Measurements from ENCODE around the gene NDUFAF8.
"Not testable (repeated sequence)": the region's sequence is repeated elsewhere in the genome, so short reads cannot be mapped to it uniquely, and the experiment has no call there.

Gene NDUFAF8

DNA sequence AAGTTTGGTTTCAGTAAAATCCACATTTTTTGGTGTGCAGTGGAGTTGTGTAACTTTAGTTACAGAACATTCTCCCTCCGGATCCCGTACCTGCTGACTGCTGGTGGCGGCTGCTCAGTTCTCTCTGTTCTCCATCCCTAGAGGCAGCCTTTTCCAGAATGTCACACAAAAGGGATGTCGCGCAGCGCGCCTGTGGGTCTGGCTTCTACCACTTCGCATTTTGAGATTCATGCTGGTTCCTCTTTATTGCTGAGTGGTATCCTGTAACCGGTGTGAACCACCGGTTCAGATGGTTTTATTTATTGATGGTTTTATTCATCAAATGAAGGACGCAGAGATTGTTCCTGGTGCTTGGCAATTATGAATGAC lies 15.4 kb upstream of the NDUFAF8 start:
- TF ChIP-seq, protein P1, sequence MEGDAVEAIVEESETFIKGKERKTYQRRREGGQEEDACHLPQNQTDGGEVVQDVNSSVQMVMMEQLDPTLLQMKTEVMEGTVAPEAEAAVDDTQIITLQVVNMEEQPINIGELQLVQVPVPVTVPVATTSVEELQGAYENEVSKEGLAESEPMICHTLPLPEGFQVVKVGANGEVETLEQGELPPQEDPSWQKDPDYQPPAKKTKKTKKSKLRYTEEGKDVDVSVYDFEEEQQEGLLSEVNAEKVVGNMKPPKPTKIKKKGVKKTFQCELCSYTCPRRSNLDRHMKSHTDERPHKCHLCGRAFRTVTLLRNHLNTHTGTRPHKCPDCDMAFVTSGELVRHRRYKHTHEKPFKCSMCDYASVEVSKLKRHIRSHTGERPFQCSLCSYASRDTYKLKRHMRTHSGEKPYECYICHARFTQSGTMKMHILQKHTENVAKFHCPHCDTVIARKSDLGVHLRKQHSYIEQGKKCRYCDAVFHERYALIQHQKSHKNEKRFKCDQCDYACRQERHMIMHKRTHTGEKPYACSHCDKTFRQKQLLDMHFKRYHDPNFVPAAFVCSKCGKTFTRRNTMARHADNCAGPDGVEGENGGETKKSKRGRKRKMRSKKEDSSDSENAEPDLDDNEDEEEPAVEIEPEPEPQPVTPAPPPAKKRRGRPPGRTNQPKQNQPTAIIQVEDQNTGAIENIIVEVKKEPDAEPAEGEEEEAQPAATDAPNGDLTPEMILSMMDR (IDR thresholded peaks at IDR 0.05; ENCODE audit: borderline replicate concordance, insufficient read depth, low read depth, low read length), result no peak
- no peak overlapping the region for H3K4me3 ChIP-seq (ENCODE audit: low read depth, low read length)

DNA sequence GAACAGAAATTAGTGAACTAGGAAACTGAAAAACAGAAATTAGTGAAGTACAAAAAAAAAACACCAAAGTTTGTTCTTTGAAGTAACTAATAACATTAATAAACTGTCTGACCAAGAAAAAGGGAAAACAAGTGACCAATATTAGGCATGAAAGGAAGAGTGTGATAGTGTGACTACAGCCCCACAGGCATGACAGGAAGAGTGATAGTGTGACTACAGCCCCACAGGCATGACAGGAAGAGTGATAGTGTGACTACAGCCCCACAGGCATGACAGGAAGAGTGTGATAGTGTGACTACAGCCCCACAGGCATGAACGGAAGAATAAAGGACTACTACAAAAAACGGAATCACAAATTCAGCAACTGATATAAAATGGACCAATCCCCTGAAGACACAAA lies 11.5 kb upstream of the NDUFAF8 start:
- H3K4me3 ChIP-seq (ENCODE audit: low read depth, low read length), result not testable (repeated sequence)

DNA sequence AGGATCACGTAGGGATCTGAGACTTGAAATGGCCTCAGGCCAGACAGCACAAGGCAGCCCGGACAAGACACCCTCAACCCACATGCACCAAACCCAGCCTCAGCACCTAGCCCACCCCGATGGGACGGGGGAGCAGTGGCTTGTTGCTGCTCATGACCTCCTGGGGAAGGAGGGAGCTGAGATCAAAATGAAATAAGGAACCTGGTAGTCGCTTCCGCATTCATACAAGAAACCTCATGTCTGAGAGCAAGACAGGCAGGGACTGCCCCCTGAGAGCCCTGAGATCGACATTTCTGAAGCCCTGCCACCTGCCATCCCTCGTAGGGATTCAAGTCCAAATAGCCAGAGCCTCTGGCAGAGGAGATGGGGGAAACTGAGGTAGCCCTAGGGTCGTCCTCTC lies 10.7 kb upstream of the NDUFAF8 start:
- no peak overlapping the region for H3K4me3 ChIP-seq (ENCODE audit: low read depth, low read length)
- TF ChIP-seq, protein P1 (IDR thresholded peaks at IDR 0.05; ENCODE audit: borderline replicate concordance, insufficient read depth, low read depth, low read length), result no peak

DNA sequence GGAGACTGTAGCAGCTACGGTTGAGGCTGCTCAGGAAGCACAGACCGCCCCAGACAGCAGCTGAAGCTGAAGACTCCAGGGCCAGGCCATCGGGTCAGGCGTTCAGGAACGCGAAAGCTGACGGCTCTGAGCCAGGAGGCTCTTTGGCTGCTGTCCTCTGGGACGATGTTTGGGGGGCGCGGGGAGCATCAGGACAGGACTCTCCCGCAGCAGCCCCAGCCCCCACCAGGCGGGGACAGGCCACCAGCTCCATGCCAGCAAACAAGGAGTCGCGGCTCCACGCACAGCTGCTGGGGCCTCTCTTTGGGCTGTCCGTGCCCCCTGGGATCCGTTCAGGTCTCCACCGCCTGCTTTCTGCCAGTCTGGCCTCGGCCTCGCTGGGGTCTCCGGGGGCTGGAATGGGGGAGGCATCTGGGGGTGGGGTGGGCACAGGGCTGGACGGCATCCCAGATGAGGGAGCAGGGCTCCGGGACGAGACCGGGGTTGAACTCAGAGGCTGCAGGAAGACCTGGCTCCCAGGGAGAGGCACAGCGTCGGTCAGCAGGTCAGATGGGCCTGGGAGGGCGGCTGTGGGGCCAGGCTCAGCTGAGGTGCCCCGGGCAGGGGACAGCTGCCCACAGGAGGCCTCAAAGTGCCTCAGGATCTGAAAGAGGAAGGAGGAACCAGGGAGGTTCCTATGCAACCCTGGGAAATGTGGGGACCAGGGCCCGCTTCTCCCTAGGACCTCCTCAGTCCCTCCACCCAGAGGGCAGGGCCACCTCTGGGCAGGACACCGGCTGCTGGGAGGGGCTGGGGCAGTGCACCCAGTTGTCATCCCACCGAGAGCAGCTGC lies 10.1 kb upstream of the NDUFAF8 start:
- no peak overlapping the region for H3K4me3 ChIP-seq (ENCODE audit: low read depth, low read length)
- TF ChIP-seq, protein P1 (IDR thresholded peaks at IDR 0.05; ENCODE audit: borderline replicate concordance, insufficient read depth, low read depth, low read length), result no peak

DNA sequence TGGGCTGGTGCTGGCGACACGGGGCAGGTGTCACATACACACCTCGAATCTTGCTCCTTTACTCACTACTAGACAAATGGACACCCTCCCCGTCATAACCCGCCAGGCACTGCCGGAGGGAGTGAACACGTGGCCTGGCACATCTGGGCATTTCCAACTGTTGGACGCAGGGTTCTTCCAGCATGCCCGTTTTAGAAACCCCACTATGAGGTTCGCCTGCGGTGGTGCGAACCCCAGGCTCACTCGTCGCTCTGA lies 9.5 kb upstream of the NDUFAF8 start:
- no peak overlapping the region for H3K4me3 ChIP-seq (ENCODE audit: low read depth, low read length)
- TF ChIP-seq, protein P1 (IDR thresholded peaks at IDR 0.05; ENCODE audit: borderline replicate concordance, insufficient read depth, low read depth, low read length), result no peak

DNA sequence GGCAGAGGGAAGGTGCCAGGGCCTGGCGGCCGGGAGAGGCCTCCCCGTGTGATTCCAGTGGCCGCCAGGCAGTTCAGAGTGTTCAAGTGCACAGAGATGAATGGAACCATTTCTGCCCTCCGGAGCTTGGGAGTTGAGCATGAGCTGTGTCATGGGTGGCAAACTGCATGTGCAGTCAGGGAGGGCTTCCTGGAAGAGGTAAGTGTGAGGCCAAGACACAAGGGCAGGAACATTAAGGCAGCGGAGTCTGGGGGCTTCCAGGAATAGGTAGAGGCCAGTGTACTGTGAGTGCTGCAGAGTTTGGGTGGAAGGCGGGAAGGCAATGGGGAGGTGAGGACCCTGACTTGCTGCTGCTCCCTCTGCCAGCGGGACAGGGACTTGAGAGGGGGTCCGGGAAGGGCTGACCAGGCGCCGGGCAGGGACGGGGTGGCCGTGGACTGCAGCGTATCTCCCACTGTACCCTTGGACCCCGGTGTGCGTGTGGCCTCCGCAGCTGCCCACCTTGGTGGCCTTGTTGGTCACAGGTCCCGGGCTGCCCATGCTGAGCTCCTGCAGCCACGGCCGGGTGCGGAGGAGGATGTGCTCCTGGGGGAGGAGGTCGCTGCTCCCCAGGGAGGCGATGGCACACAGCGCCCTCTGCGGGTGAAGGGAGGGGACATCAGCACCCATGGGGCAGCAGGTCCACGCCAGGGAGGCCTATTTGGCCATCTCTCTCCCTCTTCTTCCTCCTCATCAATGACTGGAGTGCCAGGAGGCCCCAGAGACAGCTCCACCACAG lies 8.9 kb upstream of the NDUFAF8 start:
- TF ChIP-seq, protein P1 (IDR thresholded peaks at IDR 0.05; ENCODE audit: borderline replicate concordance, insufficient read depth, low read depth, low read length), result peak; percentile 65
- no peak overlapping the region for H3K4me3 ChIP-seq (ENCODE audit: low read depth, low read length)

DNA sequence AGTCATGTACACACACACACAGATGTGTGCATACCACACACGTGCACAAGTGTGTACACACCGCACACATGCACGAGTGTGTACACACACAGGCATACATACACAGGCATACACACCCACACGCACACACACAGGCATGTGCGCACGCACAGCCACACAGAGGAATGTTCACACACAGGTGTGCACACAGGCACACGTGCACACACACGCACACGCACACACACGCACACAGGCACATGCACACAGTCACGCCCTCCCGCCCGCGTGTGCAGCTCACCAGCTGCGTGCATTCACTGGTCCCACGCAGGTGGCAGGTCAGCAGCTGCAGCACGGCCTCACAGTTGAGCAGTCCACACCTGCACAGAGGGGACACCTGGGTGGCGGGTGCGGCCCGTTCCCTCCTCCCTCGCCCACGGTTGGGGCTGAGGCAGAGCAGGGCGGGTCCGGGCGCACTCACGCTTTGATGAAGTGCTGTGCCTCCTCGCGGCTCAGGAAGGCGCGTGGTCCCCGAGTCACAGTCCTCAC lies 7.9 kb upstream of the NDUFAF8 start:
- H3K4me3 ChIP-seq (ENCODE audit: low read depth, low read length), result no peak overlapping the region
- TF ChIP-seq, protein P1 (IDR thresholded peaks at IDR 0.05; ENCODE audit: borderline replicate concordance, insufficient read depth, low read depth, low read length), result no peak
